Spleen (tissue), 7 donors: ENCODE results near the gene INKA1.

Source experiments
- CTCF ChIP-seq, 11 experiments: fragments of 200-600 bp in 7 of 11; fragments of 450-650 bp in 4 of 11; sonication (generic) in 4 of 11; IDR thresholded peaks in 8 of 11; conservative IDR thresholded peaks in 3 of 11; 1 replicate in 7 of 11; 2 replicates in 4 of 11; pipeline versions ENCODE4 v1.4.0 to v1.8.0; 2016 to 2021; ENCODE audit warnings: antibody characterized with exemption in 11 of 11, inconsistent platforms in 4 of 11, mild to moderate bottlenecking in 1 of 11
- POLR2A ChIP-seq, 3 donors: fragments of 450-650 bp; IDR thresholded peaks; one replicate each; pipeline ENCODE4 v1.5.1; 2017; ENCODE audit warnings: antibody characterized with exemption in 3 of 3, mild to moderate bottlenecking in 1 of 3
- donor health status: DM: no; HTN: no; CAD: no; lungs with moderate emphysema.
- donor health status: DM: no; HTN: no; CAD: no.
- donor health status: DM: no; HTN: no; CAD: no.

GRCh38 chr3:49802719-49803464 lies at the start of gene INKA1:
- peak in 9 of 11 experiments; percentile 3 to 97 (median 94) for TF ChIP-seq CTCF (IDR thresholded peaks at IDR 0.05 in 8 of 11, conservative IDR thresholded peaks at IDR 0.05 in 3 of 11)
- peak in 1 of 3 donors; percentile 39 for TF ChIP-seq POLR2A (IDR thresholded peaks at IDR 0.05)
